ENCODE measurements around the gene COX19.

GRCh38 chr7:960269-960871 is 15.0 kb downstream of the COX19 start:
- TF ChIP-seq CTCF (IDR thresholded peaks at IDR 0.05 in 4 of 5, conservative IDR thresholded peaks at IDR 0.05 in 1 of 5) (no peak), POLR2A (IDR thresholded peaks at IDR 0.05) (no peak)

Data from gastrocnemius medialis (tissue), 4 donors.